GM18858 (cell line): ENCODE data around the gene MAPKAP1.

ENCODE experiments used
- ATAC-seq: cut with Tn5 transposase; IDR thresholded peaks from one replicate; pipeline ENCODE4 v1.9.1; 2021; ENCODE audit not compliant: unreplicated experiment

MAPKAP1 gene

DNA sequence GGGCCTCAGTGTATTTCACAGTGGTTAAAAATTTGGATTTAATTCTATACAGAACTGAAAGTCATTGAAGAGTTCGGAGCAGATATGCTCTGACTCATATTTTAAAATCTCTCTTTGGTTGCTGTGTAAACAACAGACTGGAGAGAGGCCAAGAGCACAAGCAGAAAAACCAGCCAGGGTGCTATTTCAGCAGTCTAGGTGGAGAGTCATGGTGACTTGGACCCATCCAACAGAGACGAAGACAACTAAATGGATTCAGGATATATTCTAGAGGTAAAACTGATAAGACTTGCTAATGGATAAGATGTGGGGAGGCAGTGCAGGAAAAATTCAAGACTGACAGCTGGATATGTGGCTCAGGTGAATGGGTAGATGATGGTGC lies 168.9 kb downstream of the MAPKAP1 start:
- ATAC-seq, result no peak

DNA sequence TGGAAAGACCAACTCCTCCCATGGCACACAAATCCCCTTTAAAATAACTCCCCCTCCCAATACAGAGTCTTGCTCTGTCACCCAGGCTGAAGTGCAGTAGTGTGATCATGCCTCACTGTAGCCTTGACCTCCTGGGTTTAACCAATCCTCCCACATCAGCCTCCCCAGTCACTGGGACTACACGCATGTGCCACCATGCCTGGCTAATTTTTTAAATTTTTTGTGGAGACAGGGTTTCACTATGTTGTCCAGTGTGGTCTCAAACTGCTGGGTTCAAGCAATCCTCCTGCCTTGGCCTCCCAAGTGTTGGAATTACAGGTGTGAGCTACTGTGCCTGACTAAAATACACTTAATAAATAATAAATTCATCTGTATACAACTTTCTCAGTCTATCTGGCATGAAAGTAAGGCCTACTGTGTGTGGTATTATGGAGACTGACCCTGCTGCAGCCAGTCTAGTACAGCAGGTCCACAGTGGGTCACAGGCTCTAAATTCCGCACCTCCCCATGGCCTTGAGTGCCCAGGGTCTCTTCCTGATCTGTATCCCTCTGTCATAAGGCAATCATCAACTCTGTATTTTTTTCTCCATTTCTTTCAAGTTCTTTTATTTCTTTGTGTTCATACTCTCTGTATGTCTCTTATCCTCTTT lies 169.4 kb downstream of the MAPKAP1 start:
- no peak for ATAC-seq

DNA sequence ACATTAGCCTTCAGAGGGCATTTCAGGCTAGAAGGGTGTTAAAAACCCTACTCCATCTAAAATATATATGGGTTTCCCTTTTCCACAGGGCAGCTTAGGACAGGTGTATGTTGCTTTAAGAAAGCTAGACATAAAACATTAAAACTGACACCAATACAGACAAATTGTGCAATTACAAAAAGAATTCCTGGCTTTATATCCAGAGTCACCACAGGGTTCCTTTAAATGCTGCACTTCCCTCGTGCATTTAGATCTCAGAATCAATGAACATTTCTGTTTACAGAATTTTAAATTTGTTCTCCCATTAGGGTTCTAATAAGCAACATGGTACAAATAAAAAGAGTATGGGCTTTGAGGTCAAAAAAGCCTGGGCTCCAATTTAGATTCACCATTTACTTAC lies 170.2 kb downstream of the MAPKAP1 start:
- no peak for ATAC-seq

DNA sequence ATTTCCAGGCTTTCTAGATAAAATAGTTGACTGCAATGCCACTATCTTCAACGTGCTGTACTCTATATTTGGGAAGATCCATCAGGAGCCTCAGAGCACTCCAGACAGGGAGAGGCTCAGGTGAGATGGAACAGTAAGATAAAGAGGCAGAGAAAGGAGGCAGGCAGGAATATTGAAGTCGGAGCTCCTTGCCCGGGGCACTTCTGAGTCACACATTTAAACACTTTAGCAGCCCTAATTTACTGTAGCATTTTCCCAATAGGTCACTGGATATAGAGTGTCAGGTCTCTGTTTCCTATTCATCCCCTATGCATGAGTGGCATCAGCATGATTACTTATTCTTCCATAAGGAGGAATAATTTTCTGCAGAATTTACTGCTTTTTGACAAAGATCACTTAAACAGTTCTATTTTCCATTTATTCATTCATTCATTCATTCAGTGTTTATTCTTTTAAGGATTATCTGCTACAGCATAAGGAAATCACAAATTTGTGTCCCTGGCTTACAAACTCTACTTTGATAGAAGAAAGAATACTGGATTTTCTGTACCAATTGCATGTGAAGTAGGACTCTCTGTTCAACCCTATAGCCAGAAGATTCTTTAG lies 170.7 kb downstream of the MAPKAP1 start:
- no peak for ATAC-seq

DNA sequence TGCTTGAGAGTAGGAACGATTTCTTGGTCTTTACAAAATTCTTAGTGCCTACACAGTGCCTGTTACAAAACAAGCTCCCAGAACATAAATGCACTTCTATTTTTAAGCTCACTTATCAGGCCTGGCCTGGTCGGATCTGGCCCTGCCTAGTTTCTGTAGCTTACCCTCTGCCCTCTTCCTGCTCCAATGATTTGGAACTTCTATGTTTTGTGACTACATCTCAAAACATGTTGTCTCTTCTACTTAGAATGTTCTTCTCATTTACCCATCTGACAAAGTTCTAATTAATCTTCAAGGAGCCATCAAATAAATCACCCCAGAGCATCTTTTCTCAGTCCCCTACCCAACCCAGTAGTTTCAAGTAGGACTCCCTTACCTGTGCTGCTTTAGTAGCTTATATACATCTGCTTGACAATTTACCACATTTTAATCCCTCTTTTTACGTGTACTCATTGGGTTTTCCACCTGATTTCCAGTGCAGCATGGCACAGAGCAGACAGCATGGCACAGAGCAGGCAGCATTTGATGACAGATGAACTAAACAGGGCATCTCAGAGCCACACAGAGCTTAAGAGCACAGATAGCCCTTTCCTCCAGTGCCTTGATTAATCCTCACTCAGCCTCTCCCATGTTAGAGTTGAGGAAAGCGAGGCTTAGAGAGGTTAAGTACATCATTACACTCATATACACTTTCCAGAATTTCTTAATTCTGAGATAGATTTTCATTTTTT lies 171.9 kb downstream of the MAPKAP1 start:
- no peak for ATAC-seq

DNA sequence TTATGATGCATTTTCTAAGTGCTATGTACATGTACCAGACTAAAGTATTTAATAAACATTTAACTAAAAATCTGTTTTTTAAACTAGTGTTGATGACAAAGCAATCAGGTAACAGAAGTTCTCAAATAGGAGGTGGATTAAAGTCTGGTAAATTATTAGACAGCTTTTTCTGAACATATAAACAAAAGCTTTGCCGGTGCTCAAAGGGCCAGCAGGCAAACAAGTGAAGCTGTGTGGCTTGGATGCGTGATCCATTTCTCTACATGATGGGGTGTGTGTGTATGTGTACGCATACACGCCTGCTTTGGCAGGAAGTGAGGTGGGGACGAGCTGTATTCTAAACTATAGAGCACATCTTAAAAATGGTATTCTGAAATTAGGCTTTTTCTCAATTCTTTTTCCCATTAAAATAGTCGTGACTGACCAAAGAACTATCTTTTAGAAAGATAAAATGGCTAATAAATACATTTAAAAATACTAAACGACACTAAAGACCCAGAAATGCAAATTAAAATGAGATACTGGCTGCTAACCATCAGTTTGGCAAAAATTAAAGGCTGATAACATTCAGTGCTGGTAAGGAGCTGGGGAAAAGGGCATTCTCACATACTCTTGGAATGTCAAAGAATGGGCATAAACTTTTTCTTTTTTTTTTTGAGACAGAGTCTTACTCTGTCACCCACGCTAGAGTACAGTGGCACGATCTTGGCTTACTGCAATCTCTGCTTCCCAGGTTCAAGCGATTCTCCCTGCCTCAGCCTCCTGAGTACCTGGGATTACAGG lies 174.0 kb downstream of the MAPKAP1 start:
- no peak for ATAC-seq

DNA sequence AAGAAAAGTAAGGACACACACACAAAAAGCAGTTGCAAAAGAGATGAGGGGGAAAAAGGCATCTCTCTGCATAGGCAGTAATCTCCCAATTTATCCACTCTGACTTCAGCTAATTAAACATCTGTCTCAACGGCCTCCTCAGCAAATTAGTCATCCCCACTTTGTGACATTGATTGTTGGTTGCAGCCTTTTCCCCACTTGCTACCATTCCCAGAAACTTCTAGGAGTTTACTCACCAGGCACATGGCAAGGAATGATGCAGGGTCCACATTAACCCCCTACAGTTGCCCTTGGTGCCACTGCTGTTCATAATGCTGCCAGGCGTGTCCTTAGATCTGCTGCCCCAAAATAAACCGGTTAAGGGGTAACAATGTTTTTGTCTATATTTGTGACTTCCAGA lies 174.6 kb downstream of the MAPKAP1 start:
- ATAC-seq, result no peak

DNA sequence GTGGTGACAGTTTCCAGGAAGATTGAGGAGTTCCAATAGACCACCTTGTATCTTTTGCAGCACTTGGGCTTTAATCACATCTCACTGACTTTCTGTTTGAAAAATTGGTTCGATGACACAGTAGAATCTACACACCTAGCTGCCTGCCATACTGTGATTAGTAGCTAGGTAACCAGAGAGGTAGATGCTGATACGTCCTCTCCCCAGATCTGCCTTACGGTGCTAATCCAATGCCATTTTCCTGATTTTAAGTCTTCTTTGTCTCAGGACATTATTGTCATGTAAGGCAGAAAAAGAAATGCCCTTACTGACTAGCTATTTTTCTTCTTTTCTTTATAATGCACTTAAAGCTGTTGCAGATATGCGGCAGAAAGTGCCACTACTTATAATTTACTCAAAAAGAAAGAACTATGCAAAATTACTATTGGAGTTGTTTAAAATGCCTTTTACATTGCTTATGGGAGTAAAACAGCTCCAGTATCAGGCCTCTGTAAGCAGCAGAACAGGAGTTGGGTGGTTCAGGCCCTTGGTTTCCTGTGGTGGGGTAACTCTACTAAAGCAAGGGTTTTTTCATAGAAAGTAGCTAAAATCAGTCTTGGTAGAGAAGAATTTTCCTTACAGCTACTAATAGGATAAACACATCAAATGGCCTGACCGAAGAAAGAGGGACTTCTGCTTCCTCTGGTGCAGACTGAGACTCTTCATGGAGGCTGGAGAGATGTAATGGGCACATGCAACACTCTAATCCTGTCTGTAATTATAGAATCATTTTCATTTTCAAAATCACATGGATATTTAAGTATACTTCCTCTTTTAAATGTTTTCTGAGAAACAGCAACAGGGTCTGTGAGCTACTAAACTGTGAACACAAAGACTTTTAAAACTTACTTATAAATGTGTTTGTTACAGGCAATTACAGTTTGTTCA lies 177.2 kb downstream of the MAPKAP1 start:
- peak; percentile 38 for ATAC-seq

DNA sequence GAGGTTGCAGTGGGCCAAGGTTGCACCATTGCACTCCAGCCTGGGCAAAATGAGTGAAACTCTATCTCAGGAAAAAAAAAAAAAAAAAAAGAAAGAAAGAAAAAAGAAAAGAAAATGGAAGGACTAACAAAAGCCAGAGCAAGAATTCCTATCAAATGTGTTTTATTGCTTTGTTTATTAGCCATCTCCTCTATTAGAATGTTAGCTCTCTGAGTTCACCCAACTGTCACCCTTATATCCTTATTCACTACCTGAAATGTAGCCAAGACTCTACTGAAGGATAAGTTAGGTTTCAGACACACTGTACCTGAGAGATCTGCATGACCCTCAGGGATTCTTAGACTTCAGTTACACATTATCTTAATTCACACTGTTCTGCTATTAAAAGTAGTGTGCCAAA lies 177.9 kb downstream of the MAPKAP1 start:
- ATAC-seq, result no peak

DNA sequence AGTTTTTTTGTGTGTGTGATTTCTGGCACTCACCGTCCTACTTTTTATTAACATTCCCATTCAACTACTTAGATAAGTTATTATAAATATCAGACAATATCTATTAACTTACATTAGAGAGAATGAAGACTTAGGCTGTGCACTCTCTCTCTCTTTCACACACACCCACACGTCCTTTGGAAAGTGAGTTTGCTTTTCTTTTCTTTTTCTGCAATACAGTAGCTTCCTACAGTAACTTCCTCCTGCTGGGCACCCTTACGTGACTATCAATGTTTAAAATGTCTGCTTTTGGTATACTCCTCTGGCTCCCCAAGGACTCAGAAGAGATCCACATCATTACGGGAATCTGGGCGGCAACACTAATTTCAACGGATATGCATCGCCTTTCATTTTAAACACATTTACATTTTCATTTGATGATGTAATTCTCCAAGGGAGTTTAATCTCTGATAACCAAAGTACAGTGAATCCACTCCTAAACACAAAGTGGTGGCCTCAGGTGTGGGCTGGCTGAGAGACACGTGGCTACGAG lies 179.5 kb downstream of the MAPKAP1 start:
- no peak for ATAC-seq

DNA sequence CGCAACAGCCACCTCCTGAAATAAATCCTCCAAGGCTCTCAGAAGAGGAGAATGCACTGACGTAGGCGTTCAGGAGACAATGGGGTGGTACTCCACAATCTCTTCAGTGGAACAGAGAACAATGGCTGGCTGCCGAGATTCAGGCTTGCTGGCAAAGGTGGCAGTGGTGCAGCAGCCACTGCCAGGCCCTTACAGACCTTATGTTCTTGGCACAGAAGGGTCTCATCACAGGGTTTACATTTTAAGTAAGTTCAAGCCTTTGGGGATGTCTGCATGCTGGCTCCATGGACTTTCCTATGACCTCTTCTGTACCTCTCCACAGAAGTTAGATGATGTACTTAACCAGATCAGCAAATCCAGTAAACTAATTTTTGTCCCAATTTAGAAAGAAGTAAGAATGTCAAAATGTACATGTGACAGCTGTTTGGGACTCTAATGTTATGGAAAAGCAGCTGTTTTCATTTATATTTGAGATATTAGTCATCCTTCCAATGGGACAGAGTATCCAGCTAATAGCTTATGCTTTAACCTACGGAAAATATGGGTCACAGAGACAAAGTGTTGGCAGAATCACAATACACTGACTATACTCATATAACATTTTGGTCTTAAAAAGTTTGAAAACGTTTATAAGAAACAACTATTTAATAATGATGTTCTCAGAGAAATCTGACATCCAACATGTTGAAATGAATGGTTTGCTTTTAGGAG lies 180.9 kb downstream of the MAPKAP1 start:
- ATAC-seq, result no peak

DNA sequence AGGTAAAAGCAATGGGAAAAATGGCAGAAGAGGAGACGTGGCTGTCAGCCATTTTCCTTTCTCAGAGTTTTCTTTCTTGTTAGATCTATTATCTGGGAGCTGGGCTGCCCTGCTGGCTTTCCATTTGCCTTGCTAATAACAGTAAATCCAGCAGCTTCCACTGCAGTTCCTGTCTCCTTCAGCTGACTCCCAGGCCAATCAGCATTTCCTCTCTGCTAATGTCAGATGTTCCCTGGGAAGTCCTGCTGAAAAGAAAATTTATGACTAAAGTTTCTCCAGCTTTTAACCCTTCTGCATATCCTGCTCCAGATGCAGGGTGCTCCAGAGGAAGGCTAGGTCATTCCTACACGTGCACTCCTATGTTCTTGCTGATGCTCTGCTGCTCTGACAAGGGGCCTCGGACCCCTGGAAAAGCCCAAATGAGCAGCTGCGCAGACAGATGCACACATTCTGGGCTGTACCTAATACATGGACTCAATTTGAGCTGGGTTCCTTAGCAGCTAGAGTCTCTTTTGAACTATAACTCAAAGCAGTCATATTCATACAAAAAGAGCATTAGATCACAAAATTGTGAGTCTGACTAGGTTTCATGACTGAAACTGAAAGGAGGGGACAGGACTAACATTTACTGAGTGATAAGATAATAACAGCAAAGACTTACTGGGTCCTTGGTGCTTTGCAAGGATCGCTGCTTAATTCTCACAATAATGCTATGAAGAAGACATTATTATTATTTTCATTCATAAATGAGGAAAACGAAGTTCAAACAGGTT lies 182.2 kb downstream of the MAPKAP1 start:
- ATAC-seq, result no peak

DNA sequence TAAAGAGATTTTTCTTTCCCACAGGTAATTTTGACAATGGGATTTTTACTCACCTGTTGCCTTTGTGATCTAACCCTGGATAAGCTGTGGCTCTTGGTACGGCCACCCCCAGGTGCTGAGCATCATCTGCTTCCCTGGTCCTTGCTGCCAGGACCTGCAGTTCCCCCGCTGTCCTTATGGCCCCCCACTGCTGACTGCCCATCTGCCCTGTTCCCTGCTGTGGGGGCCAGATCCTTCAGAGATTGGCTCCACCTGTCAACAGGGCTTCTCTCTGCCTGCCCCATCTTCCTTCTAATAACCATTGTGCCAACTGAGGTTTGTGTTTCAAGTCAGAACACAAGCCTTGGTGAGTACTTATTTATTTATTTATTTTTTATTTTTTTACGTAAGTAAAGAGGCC lies 183.3 kb downstream of the MAPKAP1 start:
- no peak for ATAC-seq

DNA sequence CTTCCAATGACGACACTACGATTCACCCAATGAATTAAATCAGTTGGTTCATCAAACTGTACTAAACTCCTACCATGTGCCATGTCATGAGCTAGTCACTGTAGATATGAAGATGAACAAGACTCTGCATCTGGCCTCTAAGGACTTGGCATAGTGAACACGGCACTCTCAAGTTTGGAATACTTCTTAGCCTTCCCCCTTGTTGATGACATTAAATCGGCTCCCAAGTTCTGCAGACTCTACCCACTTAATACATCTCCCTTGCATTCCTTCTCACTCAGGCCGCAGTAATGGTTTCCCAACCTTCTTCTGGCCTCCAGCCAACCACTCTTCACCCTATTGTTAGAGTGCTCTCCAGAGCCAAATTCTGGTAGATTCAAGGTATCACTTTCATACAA lies 184.7 kb downstream of the MAPKAP1 start:
- no peak for ATAC-seq

DNA sequence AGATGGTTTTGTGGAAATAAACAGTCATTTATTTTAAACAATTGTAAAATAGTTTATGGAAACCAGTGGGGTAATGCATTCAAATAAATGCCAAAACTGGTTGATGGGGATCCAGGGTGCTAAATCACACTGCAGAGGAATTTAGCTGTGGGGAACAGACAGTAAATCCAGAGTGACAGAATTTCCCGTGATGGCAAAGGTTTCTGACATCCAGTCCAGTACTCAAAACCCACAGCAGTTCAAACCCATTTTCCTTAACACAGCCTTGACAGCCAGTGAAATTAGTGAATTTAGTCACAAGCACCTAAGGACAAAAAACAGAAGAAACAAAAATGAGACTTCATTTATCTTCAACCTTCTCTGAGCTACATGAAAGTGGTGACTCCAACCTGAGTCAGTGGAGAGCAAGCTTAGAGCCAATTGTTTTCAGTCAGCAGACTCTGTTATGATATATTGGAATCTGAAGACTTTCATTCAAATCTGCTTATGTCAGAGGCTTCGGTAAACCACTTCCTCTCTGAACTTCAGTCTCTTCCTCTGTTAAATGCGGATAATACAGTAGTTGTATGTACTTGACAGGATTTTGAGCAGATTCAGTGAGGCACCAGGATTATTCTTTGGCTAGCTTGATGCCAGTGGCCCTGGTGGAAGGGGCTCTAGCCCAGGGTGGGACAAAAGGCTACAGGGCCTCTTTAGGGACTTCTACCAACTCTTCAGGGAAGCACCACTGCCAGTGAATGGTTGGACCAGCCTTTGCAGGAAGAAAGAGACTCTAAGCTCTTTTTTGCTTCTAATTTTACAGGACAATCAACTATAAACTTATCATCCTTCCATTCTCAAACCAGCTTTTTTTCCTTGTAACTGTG lies 185.3 kb downstream of the MAPKAP1 start:
- no peak for ATAC-seq

DNA sequence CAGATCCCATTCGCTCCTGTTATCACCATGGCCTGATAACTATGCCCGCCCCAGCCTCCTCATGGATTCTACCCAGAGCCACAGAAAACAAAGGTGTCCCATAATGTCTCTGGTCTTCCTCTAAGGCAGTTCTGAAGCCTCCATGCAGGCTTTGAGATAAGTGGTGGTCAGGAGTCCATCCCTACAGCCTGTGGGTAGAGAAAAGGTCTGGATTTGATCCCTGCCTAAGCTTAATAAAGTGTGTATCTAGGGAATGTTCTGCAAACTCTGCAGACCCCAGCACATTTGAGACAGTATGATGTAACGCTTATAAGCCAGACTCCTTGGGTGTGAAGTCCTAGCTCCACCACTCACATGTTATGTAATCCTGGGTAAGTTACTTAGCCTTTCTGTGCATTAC lies 187.3 kb downstream of the MAPKAP1 start:
- no peak for ATAC-seq

DNA sequence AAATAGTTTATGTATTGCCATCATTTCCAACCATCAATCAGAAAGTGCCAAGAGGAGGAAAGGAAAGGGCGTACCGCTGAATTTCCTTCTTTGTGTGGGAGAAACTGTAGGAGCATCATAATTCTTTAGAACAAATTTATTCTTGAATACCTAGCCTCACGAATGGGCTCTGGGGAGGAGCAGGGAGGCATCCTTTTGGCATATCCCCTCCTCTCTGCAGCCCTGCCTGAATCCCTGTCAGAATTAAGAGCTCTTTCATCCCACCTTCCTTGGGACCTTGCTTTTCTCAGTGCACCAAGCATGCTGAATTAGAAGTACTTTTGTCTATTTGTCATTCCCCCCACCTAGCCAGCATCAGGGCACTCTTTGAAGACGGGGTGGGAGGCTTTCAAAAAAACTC lies 189.4 kb downstream of the MAPKAP1 start:
- no peak for ATAC-seq
